HG02678 (cell line): ENCODE measurements around the gene PRKN.

ENCODE experiments used
- ATAC-seq: cut with Tn5 transposase; IDR thresholded peaks from one replicate; pipeline ENCODE4 v1.9.1; 2021; ENCODE audit warnings: mild to moderate bottlenecking, moderate library complexity; ENCODE audit not compliant: unreplicated experiment

PRKN gene

DNA sequence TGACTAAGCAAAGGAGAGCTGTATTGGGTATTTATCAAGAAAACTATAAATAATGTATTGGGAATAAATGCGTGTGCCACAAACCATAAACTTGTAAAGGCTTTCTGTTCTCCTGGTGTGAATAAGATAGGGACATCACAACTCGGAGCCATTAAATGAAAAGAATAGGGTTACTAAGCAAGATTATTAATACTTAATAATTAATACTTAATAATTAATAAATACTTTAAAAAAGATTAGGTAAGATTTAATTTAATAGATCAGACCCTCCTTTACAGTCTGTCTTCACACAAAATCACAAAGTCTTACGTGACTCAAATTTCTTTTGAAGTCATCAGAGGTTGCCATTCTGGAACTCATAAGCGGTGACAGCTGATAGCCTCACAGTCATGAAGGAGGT is 648.9 kb downstream of the PRKN start:
- ATAC-seq, result no peak

DNA sequence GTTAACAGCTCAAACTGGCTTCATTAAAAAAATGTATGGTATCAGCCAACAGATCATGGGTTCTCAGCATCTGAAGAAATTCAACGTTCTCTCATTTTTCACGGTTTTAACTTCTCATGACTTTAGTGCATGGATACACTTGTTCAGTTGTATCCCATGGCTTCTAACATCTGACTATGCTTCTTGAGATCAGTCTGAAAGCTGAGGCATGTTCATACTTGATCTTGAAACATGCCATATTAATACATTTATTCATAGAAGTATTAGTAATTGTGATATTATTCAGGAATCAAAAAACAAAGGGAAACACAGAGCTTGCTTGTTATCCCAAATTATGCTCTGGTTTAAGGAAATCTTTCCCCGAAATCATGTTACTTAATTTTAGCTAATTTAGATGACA is 649.4 kb downstream of the PRKN start:
- no peak for ATAC-seq

DNA sequence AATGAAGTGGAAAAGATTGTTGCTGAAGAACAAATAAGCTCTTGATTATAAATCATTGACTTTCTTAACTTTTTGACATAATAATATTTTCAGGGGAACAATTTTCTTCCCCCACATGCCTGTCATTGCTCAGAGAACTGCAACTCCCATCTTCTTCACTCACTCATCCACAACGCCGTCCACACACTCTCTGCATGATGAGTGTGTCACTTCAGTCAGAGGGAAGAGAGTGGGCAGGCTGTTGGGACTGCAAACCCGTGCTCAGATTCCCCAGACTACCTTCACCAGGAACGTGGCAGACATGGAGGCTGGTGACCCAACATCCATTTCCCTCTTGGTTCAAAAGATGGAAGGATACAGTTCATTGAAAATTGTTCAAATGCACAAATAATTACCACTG is 650.8 kb downstream of the PRKN start:
- ATAC-seq, result no peak

DNA sequence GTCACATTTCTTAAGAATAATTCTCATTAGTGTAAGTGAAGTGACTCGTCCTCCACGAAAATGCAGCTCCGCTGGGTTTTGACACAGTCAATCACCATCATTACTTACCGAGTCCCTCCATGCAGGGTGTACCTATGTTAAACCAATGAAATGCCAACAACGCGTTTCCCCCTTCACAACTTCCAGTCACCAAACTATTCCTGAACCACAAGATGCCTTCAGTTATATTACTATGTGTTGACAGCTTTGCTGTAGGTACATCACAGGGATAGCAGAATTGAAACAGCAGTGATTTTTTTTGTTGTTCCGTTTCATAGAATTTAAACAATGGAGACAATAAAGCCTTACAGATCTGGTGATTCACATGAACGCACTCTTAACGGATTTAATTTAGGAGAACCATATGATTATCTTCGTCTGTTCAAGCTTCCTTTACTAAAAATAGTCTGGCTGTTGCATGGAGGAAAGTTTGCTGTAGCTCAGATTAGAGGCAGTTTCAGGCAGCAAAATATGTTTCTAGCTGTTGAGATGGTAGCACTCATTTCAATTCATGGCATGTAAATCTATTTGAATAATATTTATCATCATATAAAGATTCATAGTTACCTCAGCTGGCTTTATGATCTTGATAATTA is 652.8 kb downstream of the PRKN start:
- ATAC-seq, result no peak

- ATAC-seq, result no peak
Measured at GRCh38 chr6:162070639-162071038, 656.9 kb downstream of the PRKN start.

- no peak for ATAC-seq
Measured at GRCh38 chr6:162069995-162070394, 657.6 kb downstream of the PRKN start.

DNA sequence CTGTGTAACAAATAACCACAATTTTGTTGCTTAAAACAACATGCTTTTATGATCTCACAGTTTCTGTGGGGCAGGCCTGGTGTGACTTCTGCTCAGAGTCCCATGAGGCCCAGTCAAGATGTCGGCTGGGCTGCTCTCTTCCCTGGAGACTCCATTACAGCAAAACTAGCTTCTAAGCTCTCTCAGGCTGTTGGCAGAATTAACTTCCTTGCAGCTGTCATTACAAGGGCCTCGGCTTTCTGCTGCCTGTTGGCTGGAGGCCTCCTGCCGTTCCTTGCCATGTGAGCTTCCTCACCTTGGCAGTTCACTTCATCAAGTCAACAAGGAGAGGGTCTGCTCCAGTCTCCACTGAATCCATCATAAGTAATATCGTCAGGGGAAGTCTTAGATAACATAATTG is 659.2 kb downstream of the PRKN start:
- no peak for ATAC-seq

DNA sequence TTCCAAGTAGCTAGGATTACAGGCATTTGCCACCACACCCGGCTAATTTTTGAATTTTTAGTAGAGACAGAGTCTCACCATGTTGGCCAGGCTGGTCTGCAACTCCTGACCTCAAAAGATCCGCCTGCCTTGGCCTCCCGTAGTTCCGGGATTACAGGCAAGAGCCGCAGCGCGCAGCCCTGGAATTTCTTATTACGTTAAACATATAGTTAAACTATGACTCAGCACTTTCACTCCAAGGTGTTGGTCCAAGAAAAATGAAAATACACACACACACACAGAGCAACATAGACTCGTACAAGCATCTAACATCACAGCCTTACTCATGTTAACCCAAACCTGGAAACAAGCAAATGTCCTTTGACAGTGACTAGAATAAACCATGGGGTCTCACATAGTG is 663.9 kb downstream of the PRKN start:
- no peak for ATAC-seq

DNA sequence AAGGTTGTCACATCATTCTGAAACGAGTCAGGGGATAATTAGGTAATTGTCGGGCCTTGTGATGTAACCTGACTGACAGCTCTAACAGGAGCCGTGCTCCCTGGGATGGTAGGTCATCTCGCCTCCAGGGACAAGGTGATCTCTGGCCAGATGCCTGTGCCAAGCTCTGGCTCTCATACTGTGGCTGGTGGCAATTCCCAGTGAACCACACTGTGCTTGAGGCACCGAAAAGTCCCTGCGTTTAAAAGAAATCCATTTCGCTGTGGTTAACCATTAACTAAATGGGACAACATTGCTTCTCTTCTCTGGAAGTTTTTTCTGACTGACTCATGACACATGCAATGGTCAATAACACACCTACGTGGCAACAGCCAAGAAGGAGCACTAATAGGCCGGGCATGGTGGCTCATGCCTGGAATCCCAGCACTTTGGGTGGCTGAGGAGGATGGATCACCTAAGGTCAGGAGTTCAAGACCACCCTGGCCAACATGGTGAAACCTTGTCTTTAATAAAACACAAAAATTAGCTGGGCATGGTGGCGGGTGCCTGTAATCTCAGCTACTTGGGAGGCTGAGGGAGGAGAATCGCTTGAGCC is 669.2 kb downstream of the PRKN start:
- ATAC-seq, result no peak

GRCh38 chr6:162056745-162057144 is 670.8 kb downstream of the PRKN start:
- ATAC-seq, result no peak

DNA sequence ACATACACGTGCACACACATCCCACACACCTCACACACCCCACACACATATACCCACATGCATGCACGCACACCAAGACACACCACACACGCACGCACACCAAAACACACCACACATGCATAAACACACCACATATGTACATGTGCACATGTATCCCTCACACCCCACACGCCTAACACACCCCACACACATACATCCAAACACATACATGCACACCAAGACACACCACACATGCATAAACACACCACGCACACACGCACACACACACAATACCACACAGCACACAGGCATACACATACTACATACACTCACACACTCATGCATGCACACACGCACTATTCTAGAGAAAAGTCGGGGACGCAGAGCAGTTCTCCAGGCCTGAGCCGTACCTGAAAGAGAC is 671.5 kb downstream of the PRKN start:
- no peak for ATAC-seq

- ATAC-seq, result no peak
Measured at GRCh38 chr6:162055365-162055764, 672.2 kb downstream of the PRKN start.

DNA sequence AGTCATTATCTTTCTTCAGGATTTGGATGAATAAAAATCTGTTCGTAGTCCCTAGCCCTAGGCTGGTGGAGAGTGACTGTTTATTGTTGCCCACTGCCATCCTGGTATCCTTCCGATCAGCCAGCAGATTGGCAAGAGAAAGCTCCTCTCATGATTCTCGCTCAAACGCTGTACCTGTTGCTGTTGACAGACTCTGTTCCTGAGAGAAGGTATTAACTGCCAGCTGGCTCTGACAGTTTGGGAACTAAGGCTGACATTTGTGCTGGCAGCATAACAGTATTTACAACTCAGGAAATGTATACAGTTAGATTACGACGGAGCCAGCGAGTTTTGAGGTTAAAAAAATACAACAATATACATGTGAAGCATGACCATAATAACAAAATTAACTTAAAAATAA is 674.5 kb downstream of the PRKN start:
- ATAC-seq, result no peak

GRCh38 chr6:162050579-162050978 is 677.0 kb downstream of the PRKN start:
- no peak for ATAC-seq

GRCh38 chr6:162046324-162046723 is 681.2 kb downstream of the PRKN start:
- ATAC-seq, result no peak

- ATAC-seq, result no peak
Measured at GRCh38 chr6:162032620-162033019, 694.9 kb downstream of the PRKN start.

DNA sequence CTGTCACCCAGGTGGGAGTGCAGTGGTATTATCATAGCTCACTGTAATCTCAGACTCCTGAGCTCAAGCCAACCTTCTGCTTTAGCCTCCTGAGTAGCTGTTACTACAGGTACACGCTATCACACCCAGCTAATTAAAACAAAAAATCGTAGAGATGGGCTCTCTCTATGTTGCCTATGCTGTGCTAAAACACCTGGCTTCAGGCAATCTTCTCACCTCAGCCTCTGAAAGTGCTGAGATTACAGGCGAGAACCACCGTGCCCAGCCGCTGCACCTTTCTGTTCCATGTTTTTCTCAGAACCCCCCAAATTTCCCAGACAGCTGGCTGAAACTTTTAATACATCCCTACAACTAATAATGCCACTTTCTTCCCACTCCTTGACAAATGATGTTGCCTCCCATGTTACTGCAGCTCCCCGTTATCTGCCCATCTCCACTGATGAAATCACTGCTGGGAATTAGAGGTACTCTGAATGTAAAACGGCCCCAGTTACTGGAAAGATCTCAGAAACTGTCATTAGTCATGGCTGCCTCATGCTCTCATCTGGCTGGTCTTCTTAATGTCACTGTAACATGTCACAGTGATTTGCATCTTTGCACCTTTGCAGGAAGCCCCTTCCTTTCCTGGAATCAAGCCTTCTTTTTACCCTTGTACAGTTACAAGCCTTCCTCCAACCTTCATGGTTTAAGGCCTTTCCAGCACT is 697.5 kb downstream of the PRKN start:
- ATAC-seq, result no peak

- ATAC-seq, result no peak
Measured at GRCh38 chr6:162026843-162027242, 700.7 kb downstream of the PRKN start.

GRCh38 chr6:162026031-162026430 is 701.5 kb downstream of the PRKN start:
- ATAC-seq, result no peak

GRCh38 chr6:162019349-162019748 is 708.2 kb downstream of the PRKN start:
- ATAC-seq, result no peak

- ATAC-seq, result no peak
Measured at GRCh38 chr6:162017536-162017935, 710.0 kb downstream of the PRKN start.

DNA sequence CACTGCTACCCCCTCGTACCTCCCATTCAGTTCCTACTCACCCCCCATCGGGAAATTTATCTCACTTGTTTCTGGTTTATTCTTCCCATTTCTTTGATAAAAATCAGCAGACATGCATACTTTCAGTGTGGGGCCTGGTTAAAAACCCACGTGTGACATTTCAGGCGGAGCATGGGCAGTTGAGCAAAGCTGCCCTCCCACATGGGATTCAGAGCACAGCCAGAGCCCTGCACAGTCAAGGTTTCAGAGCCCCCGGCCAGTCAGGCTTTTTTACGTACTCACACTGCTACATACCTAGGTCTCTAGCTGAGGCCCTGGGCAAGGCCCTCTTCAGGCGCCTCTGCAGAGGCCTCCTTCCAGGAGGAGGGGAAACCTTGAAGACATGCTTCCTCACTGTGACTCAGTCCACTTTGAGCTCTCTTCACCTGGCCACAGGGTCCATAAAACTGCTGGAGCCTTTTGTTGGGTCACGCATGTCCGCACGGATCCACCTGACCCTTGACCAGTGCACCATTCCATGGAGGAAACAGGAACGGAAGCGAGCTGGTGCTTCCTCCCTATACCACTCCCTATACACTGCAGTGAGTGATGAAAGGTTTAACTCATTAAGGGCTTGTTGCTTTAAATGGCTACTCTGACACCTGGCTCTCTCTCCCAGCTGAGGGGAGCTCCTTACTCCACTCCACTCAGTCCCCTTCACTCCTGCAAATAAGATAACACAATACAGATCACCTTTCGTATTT is 713.3 kb downstream of the PRKN start:
- ATAC-seq, result no peak
